Measurements from ENCODE around the gene ST7. TPM values are rescaled to one million over a fixed set of nuclear protein-coding genes. Genes with fewer than 3 reads are reported as not detected.

ST7 gene
- total RNA-seq, 1 experiment from 2014 or later, result 12.9 TPM

- no peak overlapping the region for H3K14ac ChIP-seq (ENCODE audit: insufficient read depth, low read length)
- H3K4me3 Mint-ChIP-seq, result no peak overlapping the region
- no peak overlapping the region for H4K5ac ChIP-seq (ENCODE audit: insufficient read length, low read depth, low read length)
- H3K27me3 Mint-ChIP-seq (ENCODE audit: low read depth), result no peaks in the 10 kb centered on the region
- no peak for DNase-seq
- no peak overlapping the region for H3K56ac ChIP-seq (ENCODE audit: insufficient read length, low read depth, low read length)
- no peak overlapping the region for H2BK12ac ChIP-seq (ENCODE audit: insufficient read length, low read depth, low read length)
- H3K4me1 ChIP-seq (ENCODE audit: insufficient read depth, low read length), result no peaks in the 10 kb centered on the region
- no peak overlapping the region for H2AFZ ChIP-seq (ENCODE audit: low read length)
- no peaks in the 10 kb centered on the region for H4K20me1 ChIP-seq (ENCODE audit: control insufficient read depth, insufficient read depth, insufficient read length)
- H3K4me2 ChIP-seq (ENCODE audit: insufficient read depth, insufficient read length, low read length), result no peak overlapping the region
- H2BK5ac ChIP-seq (ENCODE audit: insufficient read length, low read length), result no peak overlapping the region
- H3K23me2 ChIP-seq (ENCODE audit: insufficient read length, low read depth, low read length, poor library complexity, severe bottlenecking), result no peaks in the 10 kb centered on the region
- H3K27me3 ChIP-seq (ENCODE audit: insufficient read depth, low read length), result no peaks in the 10 kb centered on the region
- H2BK120ac ChIP-seq (ENCODE audit: low read depth, low read length, poor library complexity, severe bottlenecking), result no peak overlapping the region
- WGBS (ENCODE audit: extremely low coverage, insufficient read length, low lambda C conversion rate), result no CpG with 5 or more reads among the region's 6 CpGs
- no peak overlapping the region for H4K91ac ChIP-seq (ENCODE audit: insufficient read length, low read depth, low read length)
- no peak overlapping the region for H3K27ac ChIP-seq (ENCODE audit: insufficient read length, low read depth, low read length)
- H2BK20ac ChIP-seq (ENCODE audit: low read depth, low read length, poor library complexity, severe bottlenecking), result no peak overlapping the region
- H3K36me3 Mint-ChIP-seq (ENCODE audit: insufficient read depth in 1 of 3, low read depth in 3 of 3), result no peaks in the 10 kb centered on the region
- TF ChIP-seq CTCF (conservative IDR thresholded peaks at IDR 0.05), result no peak
- H3K4ac ChIP-seq (ENCODE audit: low read depth, low read length), result no peak overlapping the region
- no peaks in the 10 kb centered on the region for H3K79me1 ChIP-seq (ENCODE audit: insufficient read depth, low read depth, low read length, poor library complexity, severe bottlenecking)
- H3T11ph ChIP-seq (ENCODE audit: low read length), result no peak overlapping the region
- H4K8ac ChIP-seq (replicated peaks; ENCODE audit: insufficient read length, low read depth, low read length), result no peak overlapping the region
- H3K79me2 ChIP-seq (ENCODE audit: insufficient read depth, low read length), result no peaks in the 10 kb centered on the region
- no peaks in the 10 kb centered on the region for H3K9me3 ChIP-seq (ENCODE audit: control insufficient read depth, low read depth, low read length)
- no peak overlapping the region for H3K9ac ChIP-seq (ENCODE audit: extremely low read depth, insufficient read length, low read length)
- no peak overlapping the region for H2AK5ac ChIP-seq (ENCODE audit: insufficient read length, low read length)
- H3K18ac ChIP-seq (ENCODE audit: insufficient read length, low read depth, low read length), result no peak overlapping the region
- H3K23ac ChIP-seq (ENCODE audit: insufficient read length, low read depth, low read length), result no peak overlapping the region
- no peaks in the 10 kb centered on the region for H3K9me3 Mint-ChIP-seq
- H3K27ac Mint-ChIP-seq, result no peak overlapping the region
- no peaks in the 10 kb centered on the region for H3K4me1 Mint-ChIP-seq
- H2BK15ac ChIP-seq (ENCODE audit: low read depth, low read length), result no peak overlapping the region
Observed at GRCh38 chr7:117217106-117218035, 264.1 kb downstream of the ST7 start.
